ENCODE measurements around the gene PCDH19.

GRCh38 chrX:100294965-100295364, 115.1 kb downstream of the PCDH19 start:
- TF ChIP-seq GATA2 (IDR thresholded peaks at IDR 0.05; ENCODE audit: low read depth, low read length) (no peak), GATA3 (IDR thresholded peaks at IDR 0.05; ENCODE audit: low read depth, low read length) (no peak)
